Memory B cell (primary cell): ENCODE results near the gene TAF3.
"Not testable (repeated sequence)": the region's sequence is repeated elsewhere in the genome, so short reads cannot be mapped to it uniquely, and the experiment has no call there.

Source experiments
- ATAC-seq: fragments of 150-1000 bp; cut with Tn5 transposase; 2 replicates; pipeline ENCODE4 v1.10.0; 2021; ENCODE audit warnings: low read depth, mild to moderate bottlenecking, moderate library complexity
- DNase-seq, 2 donors: peaks; one replicate each; pipeline ENCODE4 v3.0.0; 2022; ENCODE audit warnings: low spot score in 2 of 2
- H3K27ac Mint-ChIP-seq: one replicate; pipeline ENCODE4 v1.8.0; 2022; ENCODE audit warnings: mild to moderate bottlenecking, moderate library complexity, mixed read lengths
- H3K27me3 Mint-ChIP-seq: one replicate; pipeline ENCODE4 v1.8.0; 2022; ENCODE audit warnings: mixed read lengths
- H3K36me3 Mint-ChIP-seq: one replicate; pipeline ENCODE4 v1.8.0; 2022; ENCODE audit warnings: mild to moderate bottlenecking, mixed read lengths
- H3K4me1 Mint-ChIP-seq: one replicate; pipeline ENCODE4 v1.8.0; 2022; ENCODE audit warnings: mixed read lengths
- H3K4me3 Mint-ChIP-seq: one replicate; pipeline ENCODE4 v1.8.0; 2022; ENCODE audit warnings: mild to moderate bottlenecking, moderate library complexity, mixed read lengths
- H3K9me3 Mint-ChIP-seq: one replicate; pipeline ENCODE4 v1.8.0; 2022; ENCODE audit warnings: mixed read lengths

Gene TAF3

DNA sequence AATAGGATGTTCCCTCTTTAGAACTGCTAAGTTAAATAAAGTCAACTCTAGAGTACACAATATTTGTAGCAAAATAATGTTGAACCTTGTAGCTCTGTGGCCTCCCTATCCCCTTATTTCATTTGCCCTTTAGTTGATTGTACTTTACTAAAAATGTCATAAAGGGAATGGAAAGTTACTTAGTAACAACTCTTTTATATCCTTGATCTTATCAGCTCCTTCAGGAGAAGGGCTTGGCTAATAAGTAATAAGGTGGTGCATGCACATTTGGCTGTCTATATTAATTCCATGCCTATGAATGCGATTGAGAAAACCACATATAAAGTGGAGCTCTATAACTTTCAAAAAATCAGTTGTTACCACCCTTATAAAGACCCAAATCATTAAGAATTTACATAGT, 194.7 kb downstream of the TAF3 start:
- H3K27me3 Mint-ChIP-seq = no peaks in the 10 kb centered on the region
- no peaks in the 10 kb centered on the region for H3K4me1 Mint-ChIP-seq
- no peak overlapping the region for H3K4me3 Mint-ChIP-seq
- H3K36me3 Mint-ChIP-seq = peaks cover 31% of the 10 kb centered on the region
- ATAC-seq (no peak), DNase-seq (no peak)
- H3K9me3 Mint-ChIP-seq = no peaks in the 10 kb centered on the region
- no peak overlapping the region for H3K27ac Mint-ChIP-seq

GRCh38 chr10:8013619-8014018, 195.3 kb downstream of the TAF3 start:
- DNase-seq (no peak), ATAC-seq (no peak)
- peaks cover 29% of the 10 kb centered on the region for H3K36me3 Mint-ChIP-seq
- H3K4me1 Mint-ChIP-seq = no peaks in the 10 kb centered on the region
- H3K9me3 Mint-ChIP-seq = no peaks in the 10 kb centered on the region
- H3K27me3 Mint-ChIP-seq = no peaks in the 10 kb centered on the region
- H3K27ac Mint-ChIP-seq = no peak overlapping the region
- H3K4me3 Mint-ChIP-seq = no peak overlapping the region

DNA sequence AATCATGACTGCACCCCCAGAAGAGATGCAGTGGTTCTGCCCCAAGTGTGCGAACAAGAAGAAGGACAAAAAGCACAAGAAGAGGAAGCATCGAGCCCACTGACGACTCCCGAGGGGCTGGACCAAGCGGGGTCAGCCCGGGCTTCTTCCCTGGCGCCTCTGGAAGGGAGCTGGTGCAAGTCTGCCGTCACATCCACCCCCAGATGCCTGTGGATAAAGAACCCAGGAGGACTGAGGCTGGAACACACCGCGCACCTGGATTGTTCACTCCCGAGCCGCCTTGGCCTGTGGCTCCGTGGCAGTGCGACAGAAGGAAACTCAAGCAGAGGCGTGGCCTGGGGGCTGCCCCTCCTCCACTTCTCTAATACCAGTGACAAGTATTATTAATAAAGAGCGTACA, 196.3 kb downstream of the TAF3 start:
- Mint-ChIP-seq H3K27ac (no peak overlapping the region), H3K27me3 (no peaks in the 10 kb centered on the region), H3K36me3 (peaks cover 28% of the 10 kb centered on the region), H3K9me3 (no peaks in the 10 kb centered on the region), H3K4me1 (no peaks in the 10 kb centered on the region), H3K4me3 (no peak overlapping the region)
- ATAC-seq = no peak
- DNase-seq = no peak

- ATAC-seq = no peak
- no peak overlapping the region for H3K4me3 Mint-ChIP-seq
- H3K4me1 Mint-ChIP-seq = no peaks in the 10 kb centered on the region
- no peaks in the 10 kb centered on the region for H3K27me3 Mint-ChIP-seq
- no peaks in the 10 kb centered on the region for H3K9me3 Mint-ChIP-seq
- no peak overlapping the region for H3K27ac Mint-ChIP-seq
- peaks cover 16% of the 10 kb centered on the region for H3K36me3 Mint-ChIP-seq
- DNase-seq = no peak
Measured at GRCh38 chr10:8017277-8017676, 199.0 kb downstream of the TAF3 start.

- no peak overlapping the region for H3K4me3 Mint-ChIP-seq
- H3K4me1 Mint-ChIP-seq = peaks cover 4% of the 10 kb centered on the region
- no peak overlapping the region for H3K27ac Mint-ChIP-seq
- no peaks in the 10 kb centered on the region for H3K9me3 Mint-ChIP-seq
- no peaks in the 10 kb centered on the region for H3K36me3 Mint-ChIP-seq
- no peaks in the 10 kb centered on the region for H3K27me3 Mint-ChIP-seq
- ATAC-seq (no peak), DNase-seq (no peak)
Measured at GRCh38 chr10:8023321-8023720, 205.0 kb downstream of the TAF3 start.

GRCh38 chr10:8023851-8024250, 205.5 kb downstream of the TAF3 start:
- Mint-ChIP-seq H3K27me3 (no peaks in the 10 kb centered on the region), H3K4me3 (no peak overlapping the region), H3K9me3 (no peaks in the 10 kb centered on the region), H3K27ac (no peak overlapping the region), H3K4me1 (peaks cover 4% of the 10 kb centered on the region), H3K36me3 (no peaks in the 10 kb centered on the region)
- no peak for ATAC-seq
- DNase-seq = no peak

DNA sequence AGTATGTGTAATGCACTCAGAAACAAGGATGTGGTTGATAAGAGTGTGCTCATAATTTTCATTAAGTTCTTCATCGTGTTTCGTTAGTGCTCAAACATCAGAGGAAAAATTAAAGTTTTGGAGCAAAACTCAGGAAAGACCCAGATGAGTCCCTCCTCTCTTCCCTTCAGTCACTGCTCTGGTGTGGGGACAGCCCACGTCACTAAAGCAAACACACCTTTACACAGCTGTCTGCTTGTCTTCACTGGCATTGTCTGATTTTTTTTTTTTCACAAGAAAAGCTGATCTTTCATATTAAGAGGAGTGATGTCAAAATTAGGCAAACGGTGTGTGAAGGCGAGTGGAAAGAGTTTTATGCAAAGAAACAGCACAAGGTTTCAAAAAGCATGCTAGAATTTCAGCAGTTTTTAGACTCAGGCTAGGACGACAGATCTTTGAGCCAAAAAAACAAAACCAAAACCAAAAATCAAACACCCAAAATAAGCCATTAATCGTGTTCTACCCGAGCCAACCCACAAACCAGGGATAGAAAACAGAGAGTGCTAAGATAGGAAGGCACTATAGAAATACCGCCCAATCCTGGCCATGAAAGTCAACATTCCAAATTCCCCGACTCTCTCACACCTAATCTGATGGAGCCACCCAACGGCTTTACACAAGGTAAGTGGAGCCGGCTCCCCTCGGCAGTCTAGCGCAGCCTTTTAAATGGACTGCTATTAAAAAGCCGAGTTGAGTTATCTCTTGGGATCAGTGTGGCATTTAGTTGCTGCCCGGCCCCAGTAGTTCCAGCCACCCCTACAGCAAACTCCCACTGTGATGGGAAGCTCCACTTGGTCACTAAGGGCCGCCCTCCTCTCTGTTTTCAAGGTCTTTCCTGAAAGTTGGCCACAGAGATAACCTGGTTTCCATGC, 208.3 kb downstream of the TAF3 start:
- Mint-ChIP-seq H3K4me1 (peaks cover 4% of the 10 kb centered on the region), H3K4me3 (peak overlapping the region; percentile 65), H3K36me3 (no peaks in the 10 kb centered on the region), H3K9me3 (no peaks in the 10 kb centered on the region), H3K27ac (no peak overlapping the region), H3K27me3 (peaks cover 8% of the 10 kb centered on the region)
- ATAC-seq (no peak), DNase-seq (no peak)

DNA sequence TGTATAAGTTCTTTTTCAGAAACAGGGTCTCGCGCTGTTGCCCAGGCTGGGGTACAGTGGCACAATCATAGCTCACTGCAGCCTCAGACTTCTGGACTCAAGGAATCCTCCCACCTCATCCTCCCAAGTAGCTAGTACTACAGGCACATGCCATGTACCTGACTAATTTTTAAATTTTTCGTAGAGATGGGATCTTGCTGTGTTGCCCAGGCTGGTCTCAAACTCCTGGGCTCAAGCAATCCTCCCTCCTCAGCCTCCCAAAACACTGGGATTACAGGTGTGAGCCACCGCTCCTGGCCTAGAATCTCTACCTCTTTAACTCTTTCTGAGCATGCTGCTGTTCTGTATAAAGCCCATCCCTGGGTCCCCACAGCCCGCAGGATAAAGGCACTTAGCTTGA, 212.9 kb downstream of the TAF3 start:
- not testable (repeated sequence) for H3K27ac Mint-ChIP-seq, ATAC-seq, H3K9me3 Mint-ChIP-seq, H3K4me3 Mint-ChIP-seq, DNase-seq, H3K4me1 Mint-ChIP-seq, H3K36me3 Mint-ChIP-seq
- H3K27me3 Mint-ChIP-seq = peaks cover 21% of the 10 kb centered on the region

DNA sequence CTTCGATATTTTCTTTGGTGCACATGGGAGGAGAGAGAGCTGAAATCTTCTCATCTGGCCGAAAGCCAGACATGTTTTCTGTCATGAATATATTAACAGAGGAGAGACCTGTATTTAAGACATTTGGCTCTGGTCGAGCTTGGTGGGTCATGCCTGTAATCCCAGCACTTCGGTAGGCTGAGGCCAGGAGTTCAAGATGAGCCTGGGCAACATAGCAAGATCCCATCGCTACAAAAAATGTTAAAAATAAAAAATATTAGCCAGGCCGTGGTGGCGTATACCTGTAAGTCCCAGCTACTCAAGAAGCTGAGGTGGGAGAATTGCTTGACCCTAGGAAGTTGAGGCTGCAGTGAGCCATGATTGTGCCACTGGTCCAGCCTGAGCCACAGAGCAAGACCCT, 214.3 kb downstream of the TAF3 start:
- DNase-seq (no peak), ATAC-seq (no peak)
- Mint-ChIP-seq H3K27me3 (peaks cover 25% of the 10 kb centered on the region), H3K9me3 (no peaks in the 10 kb centered on the region), H3K36me3 (no peaks in the 10 kb centered on the region), H3K27ac (no peak overlapping the region), H3K4me3 (no peak overlapping the region), H3K4me1 (no peaks in the 10 kb centered on the region)

DNA sequence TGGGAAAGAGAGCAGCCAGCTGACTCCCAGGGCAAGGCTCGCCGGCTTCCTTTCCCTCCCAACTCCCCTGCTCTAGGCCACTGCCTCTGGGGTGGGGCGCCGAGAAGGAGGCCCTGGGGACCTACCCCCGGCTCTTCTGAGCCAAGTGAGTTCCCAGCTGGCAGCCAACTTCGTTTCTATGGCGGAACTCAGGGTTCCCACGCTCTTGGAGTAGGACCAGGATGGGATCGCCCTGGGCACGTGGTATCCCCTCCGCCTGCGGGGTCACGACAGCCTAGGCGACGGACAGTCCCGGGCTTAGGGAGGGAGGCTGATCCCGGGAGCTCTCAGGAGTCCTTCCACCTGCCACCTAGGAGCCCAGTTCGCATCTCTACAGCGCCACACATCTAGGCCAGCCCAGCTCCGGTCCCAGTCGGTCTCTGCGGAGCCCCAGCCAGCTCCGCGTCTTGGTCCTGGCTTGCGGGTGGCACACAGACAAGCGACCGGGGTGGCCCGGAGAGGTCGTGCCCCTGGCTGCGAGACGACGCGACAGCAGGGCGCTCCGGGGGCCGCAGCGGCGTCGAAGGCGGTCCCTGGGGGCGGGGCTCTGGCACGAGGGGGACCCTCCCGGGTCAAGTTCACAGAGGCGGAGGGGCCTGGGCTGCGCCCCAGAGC, 215.6 kb downstream of the TAF3 start:
- no peak overlapping the region for H3K4me3 Mint-ChIP-seq
- H3K36me3 Mint-ChIP-seq = peaks cover 1% of the 10 kb centered on the region
- ATAC-seq = no peak

GRCh38 chr10:8034466-8035005, 216.2 kb downstream of the TAF3 start:
- H3K27ac Mint-ChIP-seq = no peak overlapping the region
- H3K27me3 Mint-ChIP-seq = peaks cover 39% of the 10 kb centered on the region

More for the DNA sequence above, 215.6 kb downstream of the TAF3 start:
- H3K27ac Mint-ChIP-seq = no peak overlapping the region
- H3K4me1 Mint-ChIP-seq = no peaks in the 10 kb centered on the region
- H3K27me3 Mint-ChIP-seq = peaks cover 35% of the 10 kb centered on the region
- H3K9me3 Mint-ChIP-seq = peaks cover 4% of the 10 kb centered on the region
- DNase-seq = no peak

DNA sequence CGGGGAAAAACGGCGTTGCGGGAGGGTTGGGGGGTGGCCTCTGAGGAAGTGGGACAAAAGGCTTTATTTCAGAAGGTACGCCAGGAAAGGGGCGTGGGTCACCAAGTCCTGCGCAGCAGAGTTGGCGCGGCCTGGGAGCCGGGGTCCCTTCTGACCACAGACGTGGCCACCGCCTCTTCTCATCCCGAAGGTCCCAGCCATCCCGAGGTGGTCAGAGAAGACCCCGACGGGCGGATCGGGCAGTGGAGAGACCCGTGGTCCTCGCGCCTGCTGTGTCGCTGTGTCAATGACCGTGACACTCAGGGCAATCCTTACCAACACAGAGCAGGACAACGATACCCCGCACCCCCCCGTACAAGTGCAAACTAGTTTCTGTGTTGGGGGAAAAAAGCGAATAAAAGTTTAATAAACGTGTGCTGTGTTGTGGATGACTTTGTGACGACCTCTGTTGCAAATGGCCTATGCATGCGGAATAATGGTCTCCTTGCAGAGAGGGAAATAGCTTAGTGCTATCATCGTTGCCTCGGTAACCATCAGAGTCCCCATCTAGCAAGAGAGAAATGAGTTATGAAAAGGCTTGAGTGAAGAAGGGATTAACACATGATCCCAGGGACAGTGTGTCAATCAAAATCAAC, 216.8 kb downstream of the TAF3 start:
- Mint-ChIP-seq H3K27me3 (peaks cover 37% of the 10 kb centered on the region), H3K36me3 (peaks cover 1% of the 10 kb centered on the region), H3K4me3 (no peak overlapping the region), H3K4me1 (no peaks in the 10 kb centered on the region), H3K9me3 (peaks cover 6% of the 10 kb centered on the region), H3K27ac (no peak overlapping the region)
- DNase-seq (no peak), ATAC-seq (no peak)

More at GRCh38 chr10:8034466-8035005, 216.2 kb downstream of the TAF3 start:
- Mint-ChIP-seq H3K9me3 (peaks cover 6% of the 10 kb centered on the region), H3K4me1 (no peaks in the 10 kb centered on the region), H3K4me3 (no peak overlapping the region), H3K36me3 (peaks cover 1% of the 10 kb centered on the region)
- DNase-seq (no peak), ATAC-seq (no peak)

DNA sequence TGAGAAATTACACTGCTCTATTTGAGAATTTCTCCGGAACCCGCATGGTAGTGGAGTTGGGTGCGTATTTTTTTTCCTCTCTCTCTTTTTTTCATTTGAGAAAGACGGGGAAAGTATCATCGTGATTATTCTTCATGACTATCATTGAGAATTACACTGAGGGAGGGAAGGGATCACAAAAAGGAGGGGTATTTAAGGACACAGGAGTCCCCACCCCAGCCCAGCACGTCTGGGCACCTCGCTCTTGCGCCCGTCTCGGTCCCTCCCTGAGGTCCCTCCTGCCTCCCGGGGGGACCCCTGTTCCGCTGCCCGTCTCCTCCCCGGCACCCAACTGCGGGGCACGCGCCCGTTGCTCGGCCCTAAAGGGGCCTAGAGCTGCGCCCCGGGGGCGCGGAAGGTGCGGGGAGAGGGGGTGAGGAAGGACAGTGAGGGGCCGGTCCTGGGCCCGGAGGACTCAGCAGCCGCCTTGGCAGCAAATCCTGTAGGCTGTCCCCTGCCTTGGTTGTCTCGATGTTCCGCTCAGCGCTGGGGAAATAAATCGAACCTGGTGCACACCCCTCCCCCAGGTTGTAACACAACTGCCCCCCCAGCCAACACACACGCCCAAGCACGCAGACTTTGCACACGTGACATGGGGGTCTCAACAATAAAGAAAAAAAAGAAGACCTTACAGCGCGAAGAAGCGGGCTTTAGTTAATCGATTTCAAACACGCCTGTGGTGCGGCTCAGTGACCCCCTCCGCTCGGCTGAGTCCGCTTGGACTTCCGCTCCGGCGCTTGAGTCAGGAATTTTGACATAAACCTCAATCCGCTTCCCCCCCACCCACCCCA, 217.6 kb downstream of the TAF3 start:
- peaks cover 33% of the 10 kb centered on the region for H3K27me3 Mint-ChIP-seq
- DNase-seq (no peak), ATAC-seq (no peak)
- H3K27ac Mint-ChIP-seq = no peak overlapping the region
- no peak overlapping the region for H3K4me3 Mint-ChIP-seq
- H3K36me3 Mint-ChIP-seq = peaks cover 1% of the 10 kb centered on the region
- H3K4me1 Mint-ChIP-seq = no peaks in the 10 kb centered on the region
- H3K9me3 Mint-ChIP-seq = peaks cover 6% of the 10 kb centered on the region
